ENCODE data around the gene CORT. TPM values are rescaled to one million over a fixed set of nuclear protein-coding genes. Genes with fewer than 3 reads are reported as not detected.
A peak's percentile ranks its signal among the peaks of the same experiment; 100 is the strongest.
"Not testable (repeated sequence)": the region's sequence is repeated elsewhere in the genome, so short reads cannot be mapped to it uniquely, and the experiment has no call there.

The CORT gene
- total RNA-seq, 2 experiments from 2014 or later = 0.36 TPM; not detected in 1

- H3K4me3 Mint-ChIP-seq; H3K36me3 Mint-ChIP-seq; H3K9me3 Mint-ChIP-seq; H3K27ac Mint-ChIP-seq; CTCF ChIA-PET; POLR2A ChIA-PET; intact Hi-C loops (cut with micrococcal nuclease); DNase-seq; H3K27me3 Mint-ChIP-seq: not testable (repeated sequence)
- H3K4me1 Mint-ChIP-seq (ENCODE audit: low read depth) = peaks cover 13% of the 10 kb centered on the region
Measured at GRCh38 chr1:10426535-10426848, 23.3 kb upstream of the CORT start.

- no peaks in the 10 kb centered on the region for H3K9me3 Mint-ChIP-seq
- H3K27ac Mint-ChIP-seq = no peak overlapping the region
- CTCF ChIA-PET = interaction anchor here (0.6 to 3.4 kb wide), 9 partner anchors 9 to 647 kb away, joined by 3 to 106 read pairs (median 4); partner anchors contain the start of gene KIF1B
- peak overlapping the region; percentile 89 for H3K4me3 Mint-ChIP-seq
- POLR2A ChIA-PET = no interaction called here
- H3K27me3 Mint-ChIP-seq = no peaks in the 10 kb centered on the region
- no peak for DNase-seq
- H3K36me3 Mint-ChIP-seq = no peaks in the 10 kb centered on the region
- H3K4me1 Mint-ChIP-seq (ENCODE audit: low read depth) = peaks cover 20% of the 10 kb centered on the region
- intact Hi-C loops (cut with micrococcal nuclease) = loop anchor here (1.0 to 2.0 kb wide), 5 partner anchors 31 to 554 kb away; partner anchors contain the start of genes LZIC and NMNAT1
Measured at GRCh38 chr1:10428984-10429383, 20.8 kb upstream of the CORT start.

DNA sequence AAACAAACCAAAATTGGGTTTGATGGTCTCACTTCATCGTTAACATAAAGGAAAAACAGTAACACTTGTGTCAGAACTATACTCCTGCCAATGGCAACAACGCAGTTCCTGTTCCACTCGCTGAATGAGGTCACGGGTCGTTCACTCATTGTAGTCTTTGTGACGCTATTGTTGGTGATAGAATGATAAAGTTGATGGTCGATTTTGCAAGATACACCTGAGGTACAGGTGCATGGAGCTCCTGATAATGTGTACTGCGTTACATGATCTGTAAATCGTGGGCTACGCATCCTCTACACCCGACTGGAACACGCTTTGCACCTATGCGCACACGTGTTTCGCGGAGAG is 20.0 kb upstream of the CORT start:
- Mint-ChIP-seq H3K27me3 (no peaks in the 10 kb centered on the region), H3K27ac (peak overlapping the region; percentile 87), H3K4me1 (ENCODE audit: low read depth) (peaks cover 20% of the 10 kb centered on the region), H3K4me3 (peak overlapping the region; percentile 89), H3K9me3 (no peaks in the 10 kb centered on the region), H3K36me3 (no peaks in the 10 kb centered on the region)
- ChIA-PET CTCF (interaction anchor here (0.8 to 3.4 kb wide), 16 partner anchors 9 to 648 kb away, joined by 3 to 106 read pairs (median 4); partner anchors contain the start of genes KIF1B, LZIC, NMNAT1 and PGD), POLR2A (interaction anchor here (0.5 to 1.6 kb wide), 7 partner anchors 31 to 220 kb away, joined by 3 to 6 read pairs (median 3); partner anchors contain the start of genes KIF1B and PGD)
- peak; percentile 70 for DNase-seq
- intact Hi-C loops (cut with micrococcal nuclease) = loop anchor here (1.0 to 2.0 kb wide), 6 partner anchors 42 to 555 kb away; partner anchors contain the start of genes DFFA, LZIC, NMNAT1 and UBE4B

- POLR2A ChIA-PET = interaction anchor here (0.5 to 1.6 kb wide), 9 partner anchors 30 to 221 kb away, joined by 3 to 6 read pairs (median 3); partner anchors contain the start of genes KIF1B and PGD
- CTCF ChIA-PET = interaction anchor here (0.5 to 3.4 kb wide), 23 partner anchors 10 to 1153 kb away, joined by 3 to 106 read pairs (median 3); partner anchors contain the start of genes KIF1B, LZIC, NMNAT1 and PGD
- H3K27me3 Mint-ChIP-seq = no peaks in the 10 kb centered on the region
- no peaks in the 10 kb centered on the region for H3K36me3 Mint-ChIP-seq
- H3K27ac Mint-ChIP-seq = peak within 1 kb of the TSS; percentile 87
- intact Hi-C loops (cut with micrococcal nuclease) = loop anchor here (1.0 to 2.0 kb wide), 3 partner anchors 42 to 398 kb away; partner anchors contain the start of genes DFFA and UBE4B
- H3K4me3 Mint-ChIP-seq = peak within 1 kb of the TSS; percentile 89
- peaks cover 20% of the 10 kb centered on the region for H3K4me1 Mint-ChIP-seq (ENCODE audit: low read depth)
- no peaks in the 10 kb centered on the region for H3K9me3 Mint-ChIP-seq
- peak; percentile 87 for DNase-seq
Measured at GRCh38 chr1:10430216-10431069, 19.4 kb upstream of the CORT start, which contains the start of gene CENPS. Gene CENPS (plus strand): TSS chr1:10430433. CDS start chr1:10430518, 85 bp downstream.

GRCh38 chr1:10431070-10431730 is 18.6 kb upstream of the CORT start:
- intact Hi-C loops (cut with micrococcal nuclease) = loop anchor here (2.0 kb wide), 1 partner anchor 398 kb away; the partner anchor contains the start of gene UBE4B
- peak; percentile 30 for DNase-seq
- CTCF ChIA-PET = interaction anchor here (0.7 to 3.4 kb wide), 8 partner anchors 31 to 488 kb away, joined by 3 to 106 read pairs (median 6); partner anchors contain the start of genes LZIC and NMNAT1
- H3K27ac Mint-ChIP-seq = peak overlapping the region; percentile 72
- no peaks in the 10 kb centered on the region for H3K36me3 Mint-ChIP-seq
- no peaks in the 10 kb centered on the region for H3K9me3 Mint-ChIP-seq
- peak overlapping the region; percentile 89 for H3K4me3 Mint-ChIP-seq
- H3K4me1 Mint-ChIP-seq (ENCODE audit: low read depth) = peaks cover 20% of the 10 kb centered on the region
- no peaks in the 10 kb centered on the region for H3K27me3 Mint-ChIP-seq
- POLR2A ChIA-PET = interaction anchor here (0.6 to 1.6 kb wide), 4 partner anchors 29 to 221 kb away, joined by 3 to 6 read pairs (median 4); partner anchors contain the start of gene KIF1B

DNA sequence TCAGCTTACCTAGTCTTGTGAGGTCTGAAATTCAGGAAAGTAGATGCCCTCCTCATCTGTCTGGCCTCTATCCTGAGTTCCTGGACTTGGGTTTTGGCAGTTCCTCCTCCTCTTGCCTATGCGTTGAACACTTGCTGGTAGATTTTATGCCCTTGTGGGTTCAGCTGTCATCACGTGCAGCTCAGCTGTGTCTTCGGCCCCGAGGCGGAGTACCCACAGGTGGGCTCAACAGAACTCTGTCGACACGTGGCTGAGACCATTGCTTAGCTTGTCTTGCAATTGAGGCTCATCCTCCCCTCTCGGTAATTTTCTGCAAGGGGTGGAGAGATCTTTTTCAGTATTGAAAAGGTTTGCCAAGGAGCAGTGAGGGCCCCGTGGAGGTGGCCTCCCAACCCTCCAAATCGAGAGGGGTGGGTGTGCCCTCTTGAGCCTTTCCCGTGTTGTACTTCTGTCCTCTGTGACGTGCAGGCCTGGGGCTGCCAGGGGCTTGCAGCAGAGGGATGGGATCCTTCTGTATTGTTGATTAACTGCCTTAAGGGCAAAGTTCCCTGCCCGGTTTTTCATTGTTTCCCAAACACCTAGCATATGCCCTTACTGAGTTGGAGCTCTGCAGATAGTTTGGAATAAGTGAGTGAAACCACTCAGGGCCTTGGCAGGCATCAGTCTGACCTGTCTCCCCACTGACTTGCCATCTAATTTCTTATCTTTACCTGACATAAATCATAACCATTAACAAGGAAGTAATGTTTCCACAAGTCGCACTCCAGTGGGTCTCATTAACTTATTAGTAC is 16.7 kb upstream of the CORT start:
- no peaks in the 10 kb centered on the region for H3K9me3 Mint-ChIP-seq
- no peak for DNase-seq
- CTCF ChIA-PET = interaction anchor here (0.9 kb wide), 2 partner anchors 62 to 67 kb away, joined by 3 read pairs; no protein-coding TSS in a partner anchor
- H3K4me1 Mint-ChIP-seq (ENCODE audit: low read depth) = peaks cover 19% of the 10 kb centered on the region
- no peak overlapping the region for H3K27ac Mint-ChIP-seq
- POLR2A ChIA-PET = no interaction called here
- no peak overlapping the region for H3K4me3 Mint-ChIP-seq
- H3K36me3 Mint-ChIP-seq = no peaks in the 10 kb centered on the region
- intact Hi-C loops (cut with micrococcal nuclease) = no loop called here
- H3K27me3 Mint-ChIP-seq = no peaks in the 10 kb centered on the region

DNA sequence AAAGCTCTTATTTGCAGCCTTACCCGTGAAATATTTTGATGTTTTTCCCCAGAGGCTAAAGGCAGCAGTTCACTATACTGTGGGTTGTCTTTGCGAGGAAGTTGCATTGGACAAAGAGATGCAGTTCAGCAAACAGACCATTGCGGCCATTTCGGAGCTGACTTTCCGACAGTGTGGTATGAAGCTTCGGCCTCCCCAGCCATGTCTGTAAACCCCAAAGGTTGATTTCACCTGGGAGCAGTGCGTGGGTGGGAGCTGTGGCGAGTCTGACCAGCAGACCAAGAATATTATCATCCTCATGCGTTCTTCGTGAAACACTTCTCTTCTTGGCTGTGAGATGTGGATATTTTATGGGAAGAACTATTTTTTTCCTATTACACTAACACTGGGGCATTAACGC is 16.0 kb upstream of the CORT start:
- Mint-ChIP-seq H3K27ac (no peak overlapping the region), H3K9me3 (no peaks in the 10 kb centered on the region), H3K27me3 (no peaks in the 10 kb centered on the region), H3K36me3 (no peaks in the 10 kb centered on the region), H3K4me1 (ENCODE audit: low read depth) (peaks cover 19% of the 10 kb centered on the region), H3K4me3 (no peak overlapping the region)
- intact Hi-C loops (cut with micrococcal nuclease) = no loop called here
- ChIA-PET POLR2A (no interaction called here), CTCF (interaction anchor here (0.6 to 0.9 kb wide), 2 partner anchors 60 to 61 kb away, joined by 3 read pairs; no protein-coding TSS in a partner anchor)
- DNase-seq = no peak

DNA sequence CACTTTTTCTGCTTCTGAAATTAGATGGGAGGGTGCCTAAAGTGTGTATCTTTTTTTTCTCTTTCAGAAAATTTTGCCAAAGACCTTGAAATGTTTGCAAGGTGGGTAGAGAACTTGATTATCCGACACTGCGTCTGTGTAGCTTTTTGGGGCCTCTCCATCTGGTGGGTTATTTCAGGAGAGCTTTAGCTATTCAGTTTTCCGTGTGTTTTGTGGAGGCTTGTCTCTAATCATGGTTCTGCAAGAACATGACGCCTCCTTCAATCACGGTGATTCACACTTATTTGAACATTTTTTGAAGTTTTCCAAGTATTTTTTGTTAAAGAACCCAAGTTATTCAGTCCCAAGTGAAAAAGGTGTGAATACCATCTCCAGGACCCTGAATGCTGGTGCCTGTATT is 15.2 kb upstream of the CORT start:
- Mint-ChIP-seq H3K4me3 (no peak overlapping the region), H3K4me1 (ENCODE audit: low read depth) (peaks cover 19% of the 10 kb centered on the region), H3K27me3 (no peaks in the 10 kb centered on the region), H3K9me3 (no peaks in the 10 kb centered on the region), H3K27ac (no peak overlapping the region), H3K36me3 (no peaks in the 10 kb centered on the region)
- ChIA-PET CTCF (no interaction called here), POLR2A (no interaction called here)
- intact Hi-C loops (cut with micrococcal nuclease) = no loop called here
- DNase-seq = no peak

GRCh38 chr1:10437052-10437451 is 12.8 kb upstream of the CORT start:
- no peaks in the 10 kb centered on the region for H3K36me3 Mint-ChIP-seq
- POLR2A ChIA-PET = no interaction called here
- no peak overlapping the region for H3K4me3 Mint-ChIP-seq
- intact Hi-C loops (cut with micrococcal nuclease) = no loop called here
- peaks cover 3% of the 10 kb centered on the region for H3K4me1 Mint-ChIP-seq (ENCODE audit: low read depth)
- CTCF ChIA-PET = no interaction called here
- no peaks in the 10 kb centered on the region for H3K27me3 Mint-ChIP-seq
- H3K27ac Mint-ChIP-seq = no peak overlapping the region
- no peaks in the 10 kb centered on the region for H3K9me3 Mint-ChIP-seq
- DNase-seq = no peak

DNA sequence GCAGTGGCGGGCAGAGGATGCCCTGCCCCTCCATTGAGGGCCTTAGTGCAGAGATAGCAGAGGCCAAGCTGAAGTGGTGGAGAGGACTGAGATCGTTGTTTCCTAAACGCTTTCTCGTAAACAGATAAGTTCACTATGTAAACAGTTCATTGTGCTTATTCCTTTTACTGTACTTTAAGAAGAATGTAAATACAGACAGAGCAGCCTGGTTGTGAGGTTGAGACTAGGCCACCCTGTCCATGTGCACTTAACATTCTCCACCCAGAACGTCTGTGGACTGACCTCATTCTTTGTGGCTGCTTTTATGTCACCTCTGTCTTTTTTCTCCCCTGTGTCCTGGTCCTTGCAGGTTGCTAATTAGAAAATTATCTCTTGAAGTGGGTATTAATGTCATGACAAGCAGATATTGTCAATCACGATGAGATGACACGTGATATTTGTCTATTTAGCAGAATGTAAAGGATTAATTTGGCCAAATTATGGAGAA is 11.1 kb upstream of the CORT start:
- no peak overlapping the region for H3K27ac Mint-ChIP-seq
- CTCF ChIA-PET = interaction anchor here (0.8 to 1.1 kb wide), 3 partner anchors 53 to 471 kb away, joined by 3 read pairs; no protein-coding TSS in a partner anchor

DNA sequence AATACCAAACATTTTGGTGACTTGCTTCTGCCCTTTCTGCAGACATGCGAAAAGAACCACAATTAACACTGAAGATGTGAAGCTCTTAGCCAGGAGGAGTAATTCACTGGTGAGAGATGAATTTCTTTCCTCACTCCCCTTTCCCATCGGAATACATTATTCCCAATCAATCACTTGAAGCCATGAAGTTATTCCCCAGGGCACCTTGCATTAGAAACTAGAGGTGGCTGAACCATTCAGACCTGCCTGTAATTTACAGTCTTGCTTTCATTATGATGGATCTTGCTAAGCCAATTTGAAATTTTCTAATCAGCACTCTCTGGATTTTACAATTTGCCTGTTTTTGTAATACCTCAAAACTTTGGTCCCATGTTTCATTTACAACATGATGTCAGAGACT is 9.5 kb upstream of the CORT start:
- no peak for DNase-seq
- intact Hi-C loops (cut with micrococcal nuclease) = no loop called here
- ChIA-PET CTCF (no interaction called here), POLR2A (no interaction called here)
- H3K27me3 Mint-ChIP-seq = no peaks in the 10 kb centered on the region
- H3K9me3 Mint-ChIP-seq = no peaks in the 10 kb centered on the region
- no peaks in the 10 kb centered on the region for H3K4me1 Mint-ChIP-seq (ENCODE audit: low read depth)
- peaks cover 2% of the 10 kb centered on the region for H3K36me3 Mint-ChIP-seq
- H3K4me3 Mint-ChIP-seq = no peak overlapping the region
- no peak overlapping the region for H3K27ac Mint-ChIP-seq

More for the DNA sequence above, 11.1 kb upstream of the CORT start:
- Mint-ChIP-seq H3K36me3 (no peaks in the 10 kb centered on the region), H3K9me3 (no peaks in the 10 kb centered on the region), H3K27me3 (no peaks in the 10 kb centered on the region), H3K4me3 (no peak overlapping the region), H3K4me1 (ENCODE audit: low read depth) (no peaks in the 10 kb centered on the region)
- no peak for DNase-seq
- POLR2A ChIA-PET = no interaction called here
- intact Hi-C loops (cut with micrococcal nuclease) = no loop called here
